Measurements from ENCODE around the gene PI4KB. TPM values are rescaled to one million over a fixed set of nuclear protein-coding genes. Genes with fewer than 3 reads are reported as not detected.

PI4KB gene
- total and polyA plus RNA-seq, 2 of the 13 experiments (the other 11 are each of a cell fraction or from before 2014, with no cell fraction given): 19.5 to 29.3 TPM

DNA sequence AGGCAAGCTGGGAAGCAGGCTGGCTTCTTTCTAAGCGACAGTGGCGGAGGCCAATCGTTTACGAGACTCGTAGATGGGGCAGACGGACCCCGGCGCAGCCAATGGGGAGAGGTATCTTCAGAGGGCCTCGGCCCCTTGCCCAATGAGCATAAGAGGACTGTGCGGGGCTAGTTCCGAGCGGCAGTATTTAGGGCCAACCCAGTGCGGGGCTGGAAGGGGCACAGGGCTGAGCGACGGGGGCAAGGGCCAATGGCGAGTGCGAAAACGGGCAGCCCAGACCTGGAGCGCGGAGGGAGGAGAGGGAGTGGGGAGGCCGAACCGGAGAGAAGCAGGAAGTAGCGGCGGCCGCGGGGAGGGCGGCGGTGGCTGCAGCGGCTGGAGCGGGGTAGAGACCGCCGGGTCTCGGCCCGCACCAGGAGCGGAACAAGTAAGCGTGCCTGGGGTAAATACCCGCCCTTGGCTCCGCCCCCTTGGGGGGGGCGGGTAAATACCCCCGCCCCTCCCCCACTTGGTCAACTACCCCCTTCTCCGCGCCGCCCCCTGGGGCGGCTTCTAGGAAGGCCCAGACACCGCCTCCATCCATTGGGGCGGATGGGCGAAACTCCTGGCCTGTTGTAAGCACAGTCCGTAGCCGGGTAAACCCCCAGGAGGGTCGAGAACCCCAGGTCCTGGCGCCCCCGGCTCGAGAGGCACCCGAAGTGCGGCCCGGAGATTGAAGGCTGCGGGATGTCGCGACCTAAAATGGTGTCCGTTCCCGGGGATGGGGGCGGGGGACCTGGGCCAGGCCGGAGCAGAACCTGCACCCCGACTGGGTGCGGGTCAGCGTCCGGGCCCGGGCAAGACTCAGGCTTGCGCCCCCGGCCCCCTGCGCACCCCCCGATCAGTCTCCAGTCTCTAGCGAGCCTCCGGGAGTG lies 45.0 kb downstream of the PI4KB start, which contains the start of gene ZNF687 (continued):
- TF ChIP-seq, protein P1, sequence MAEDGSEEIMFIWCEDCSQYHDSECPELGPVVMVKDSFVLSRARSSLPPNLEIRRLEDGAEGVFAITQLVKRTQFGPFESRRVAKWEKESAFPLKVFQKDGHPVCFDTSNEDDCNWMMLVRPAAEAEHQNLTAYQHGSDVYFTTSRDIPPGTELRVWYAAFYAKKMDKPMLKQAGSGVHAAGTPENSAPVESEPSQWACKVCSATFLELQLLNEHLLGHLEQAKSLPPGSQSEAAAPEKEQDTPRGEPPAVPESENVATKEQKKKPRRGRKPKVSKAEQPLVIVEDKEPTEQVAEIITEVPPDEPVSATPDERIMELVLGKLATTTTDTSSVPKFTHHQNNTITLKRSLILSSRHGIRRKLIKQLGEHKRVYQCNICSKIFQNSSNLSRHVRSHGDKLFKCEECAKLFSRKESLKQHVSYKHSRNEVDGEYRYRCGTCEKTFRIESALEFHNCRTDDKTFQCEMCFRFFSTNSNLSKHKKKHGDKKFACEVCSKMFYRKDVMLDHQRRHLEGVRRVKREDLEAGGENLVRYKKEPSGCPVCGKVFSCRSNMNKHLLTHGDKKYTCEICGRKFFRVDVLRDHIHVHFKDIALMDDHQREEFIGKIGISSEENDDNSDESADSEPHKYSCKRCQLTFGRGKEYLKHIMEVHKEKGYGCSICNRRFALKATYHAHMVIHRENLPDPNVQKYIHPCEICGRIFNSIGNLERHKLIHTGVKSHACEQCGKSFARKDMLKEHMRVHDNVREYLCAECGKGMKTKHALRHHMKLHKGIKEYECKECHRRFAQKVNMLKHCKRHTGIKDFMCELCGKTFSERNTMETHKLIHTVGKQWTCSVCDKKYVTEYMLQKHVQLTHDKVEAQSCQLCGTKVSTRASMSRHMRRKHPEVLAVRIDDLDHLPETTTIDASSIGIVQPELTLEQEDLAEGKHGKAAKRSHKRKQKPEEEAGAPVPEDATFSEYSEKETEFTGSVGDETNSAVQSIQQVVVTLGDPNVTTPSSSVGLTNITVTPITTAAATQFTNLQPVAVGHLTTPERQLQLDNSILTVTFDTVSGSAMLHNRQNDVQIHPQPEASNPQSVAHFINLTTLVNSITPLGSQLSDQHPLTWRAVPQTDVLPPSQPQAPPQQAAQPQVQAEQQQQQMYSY (CRISPR knock-in tag; IDR thresholded peaks at IDR 0.05): 0 out of 2 replicates have a peak, but pooled peaks have one; percentile 63
- TF ChIP-seq ZFP36L1 (CRISPR knock-in tag; IDR thresholded peaks at IDR 0.05): no peak
- 0 out of 2 replicates have a peak, but pooled peaks have one; percentile 7 for TF ChIP-seq BRCA1 (CRISPR knock-in tag; IDR thresholded peaks at IDR 0.05)
- TF ChIP-seq ATAD3A (CRISPR knock-in tag; IDR thresholded peaks at IDR 0.05): no peak
- TF ChIP-seq ZNF788 (CRISPR knock-in tag; IDR thresholded peaks at IDR 0.05; ENCODE audit: borderline replicate concordance): no peak
- TF ChIP-seq ZMYM4 (CRISPR knock-in tag; IDR thresholded peaks at IDR 0.05): peak; percentile 55; the same call in 1 of the 2 replicates
- TF ChIP-seq, protein P2, sequence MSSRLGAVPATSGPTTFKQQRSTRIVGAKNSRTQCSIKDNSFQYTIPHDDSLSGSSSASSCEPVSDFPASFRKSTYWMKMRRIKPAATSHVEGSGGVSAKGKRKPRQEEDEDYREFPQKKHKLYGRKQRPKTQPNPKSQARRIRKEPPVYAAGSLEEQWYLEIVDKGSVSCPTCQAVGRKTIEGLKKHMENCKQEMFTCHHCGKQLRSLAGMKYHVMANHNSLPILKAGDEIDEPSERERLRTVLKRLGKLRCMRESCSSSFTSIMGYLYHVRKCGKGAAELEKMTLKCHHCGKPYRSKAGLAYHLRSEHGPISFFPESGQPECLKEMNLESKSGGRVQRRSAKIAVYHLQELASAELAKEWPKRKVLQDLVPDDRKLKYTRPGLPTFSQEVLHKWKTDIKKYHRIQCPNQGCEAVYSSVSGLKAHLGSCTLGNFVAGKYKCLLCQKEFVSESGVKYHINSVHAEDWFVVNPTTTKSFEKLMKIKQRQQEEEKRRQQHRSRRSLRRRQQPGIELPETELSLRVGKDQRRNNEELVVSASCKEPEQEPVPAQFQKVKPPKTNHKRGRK (CRISPR knock-in tag; IDR thresholded peaks at IDR 0.05): no peak
- no peak for TF ChIP-seq TBX2 (CRISPR knock-in tag; IDR thresholded peaks at IDR 0.05; ENCODE audit: borderline replicate concordance)
- TF ChIP-seq, protein P3, sequence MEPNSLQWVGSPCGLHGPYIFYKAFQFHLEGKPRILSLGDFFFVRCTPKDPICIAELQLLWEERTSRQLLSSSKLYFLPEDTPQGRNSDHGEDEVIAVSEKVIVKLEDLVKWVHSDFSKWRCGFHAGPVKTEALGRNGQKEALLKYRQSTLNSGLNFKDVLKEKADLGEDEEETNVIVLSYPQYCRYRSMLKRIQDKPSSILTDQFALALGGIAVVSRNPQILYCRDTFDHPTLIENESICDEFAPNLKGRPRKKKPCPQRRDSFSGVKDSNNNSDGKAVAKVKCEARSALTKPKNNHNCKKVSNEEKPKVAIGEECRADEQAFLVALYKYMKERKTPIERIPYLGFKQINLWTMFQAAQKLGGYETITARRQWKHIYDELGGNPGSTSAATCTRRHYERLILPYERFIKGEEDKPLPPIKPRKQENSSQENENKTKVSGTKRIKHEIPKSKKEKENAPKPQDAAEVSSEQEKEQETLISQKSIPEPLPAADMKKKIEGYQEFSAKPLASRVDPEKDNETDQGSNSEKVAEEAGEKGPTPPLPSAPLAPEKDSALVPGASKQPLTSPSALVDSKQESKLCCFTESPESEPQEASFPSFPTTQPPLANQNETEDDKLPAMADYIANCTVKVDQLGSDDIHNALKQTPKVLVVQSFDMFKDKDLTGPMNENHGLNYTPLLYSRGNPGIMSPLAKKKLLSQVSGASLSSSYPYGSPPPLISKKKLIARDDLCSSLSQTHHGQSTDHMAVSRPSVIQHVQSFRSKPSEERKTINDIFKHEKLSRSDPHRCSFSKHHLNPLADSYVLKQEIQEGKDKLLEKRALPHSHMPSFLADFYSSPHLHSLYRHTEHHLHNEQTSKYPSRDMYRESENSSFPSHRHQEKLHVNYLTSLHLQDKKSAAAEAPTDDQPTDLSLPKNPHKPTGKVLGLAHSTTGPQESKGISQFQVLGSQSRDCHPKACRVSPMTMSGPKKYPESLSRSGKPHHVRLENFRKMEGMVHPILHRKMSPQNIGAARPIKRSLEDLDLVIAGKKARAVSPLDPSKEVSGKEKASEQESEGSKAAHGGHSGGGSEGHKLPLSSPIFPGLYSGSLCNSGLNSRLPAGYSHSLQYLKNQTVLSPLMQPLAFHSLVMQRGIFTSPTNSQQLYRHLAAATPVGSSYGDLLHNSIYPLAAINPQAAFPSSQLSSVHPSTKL (CRISPR knock-in tag; IDR thresholded peaks at IDR 0.05): no peak
- TF ChIP-seq ELF1 (CRISPR knock-in tag; IDR thresholded peaks at IDR 0.05): peak; percentile 94
- TF ChIP-seq SIX1 (CRISPR knock-in tag; IDR thresholded peaks at IDR 0.05; ENCODE audit: borderline replicate concordance): no peak
- peak; percentile 73 for TF ChIP-seq POLR2G (IDR thresholded peaks at IDR 0.05; ENCODE audit: low read depth, low read length)
- TF ChIP-seq SP140L (CRISPR knock-in tag; IDR thresholded peaks at IDR 0.05; ENCODE audit: borderline replicate concordance): no peak
- TF ChIP-seq, protein P4, sequence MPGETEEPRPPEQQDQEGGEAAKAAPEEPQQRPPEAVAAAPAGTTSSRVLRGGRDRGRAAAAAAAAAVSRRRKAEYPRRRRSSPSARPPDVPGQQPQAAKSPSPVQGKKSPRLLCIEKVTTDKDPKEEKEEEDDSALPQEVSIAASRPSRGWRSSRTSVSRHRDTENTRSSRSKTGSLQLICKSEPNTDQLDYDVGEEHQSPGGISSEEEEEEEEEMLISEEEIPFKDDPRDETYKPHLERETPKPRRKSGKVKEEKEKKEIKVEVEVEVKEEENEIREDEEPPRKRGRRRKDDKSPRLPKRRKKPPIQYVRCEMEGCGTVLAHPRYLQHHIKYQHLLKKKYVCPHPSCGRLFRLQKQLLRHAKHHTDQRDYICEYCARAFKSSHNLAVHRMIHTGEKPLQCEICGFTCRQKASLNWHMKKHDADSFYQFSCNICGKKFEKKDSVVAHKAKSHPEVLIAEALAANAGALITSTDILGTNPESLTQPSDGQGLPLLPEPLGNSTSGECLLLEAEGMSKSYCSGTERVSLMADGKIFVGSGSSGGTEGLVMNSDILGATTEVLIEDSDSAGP (CRISPR knock-in tag; IDR thresholded peaks at IDR 0.05; ENCODE audit: borderline replicate concordance): peak; percentile 40; the same call in 1 of the 2 replicates
- TF ChIP-seq KDM5B (CRISPR knock-in tag; IDR thresholded peaks at IDR 0.05; ENCODE audit: borderline replicate concordance): peak; percentile 9; the same call in 1 of the 2 replicates
- 0 out of 2 replicates have a peak, but pooled peaks have one; percentile 33 for TF ChIP-seq ZNF430 (CRISPR knock-in tag; IDR thresholded peaks at IDR 0.05)
- 0 out of 2 replicates have a peak, but pooled peaks have one; percentile 18 for TF ChIP-seq FOXP1 (IDR thresholded peaks at IDR 0.05)
- no peak for TF ChIP-seq FOXP1 (CRISPR knock-in tag; IDR thresholded peaks at IDR 0.05)

Measured in HepG2 (cell line).